ENCODE measurements around the gene FAM20C. TPM values are rescaled to one million over a fixed set of nuclear protein-coding genes. Genes with fewer than 3 reads are reported as not detected.

The FAM20C gene
- total RNA-seq, 1 donor from 2014 or later, result 42.9 TPM

GRCh38 chr7:151346-152050, 40.9 kb upstream of the FAM20C start:
- H3K36me3 ChIP-seq, result no peaks in the 10 kb centered on the region
- no peaks in the 10 kb centered on the region for H3K9me3 ChIP-seq
- DNase-seq (peak; percentile 46), ATAC-seq (no peak)
- peaks cover 18% of the 10 kb centered on the region for H3K4me1 ChIP-seq
- no peak overlapping the region for H3K4me3 ChIP-seq
- no peak overlapping the region for H3K27ac ChIP-seq
- H3K27me3 ChIP-seq (ENCODE audit: low read depth), result no peaks in the 10 kb centered on the region
- no peak for TF ChIP-seq CTCF (IDR thresholded peaks at IDR 0.05)
- intact Hi-C loops (cut with DNase I), result no loop called here

- intact Hi-C loops (cut with DNase I), result no loop called here
- H3K9me3 ChIP-seq, result no peaks in the 10 kb centered on the region
- no peak overlapping the region for H3K27ac ChIP-seq
- H3K27me3 ChIP-seq (ENCODE audit: low read depth), result no peaks in the 10 kb centered on the region
- TF ChIP-seq CTCF (IDR thresholded peaks at IDR 0.05), result no peak
- H3K4me1 ChIP-seq, result peaks cover 18% of the 10 kb centered on the region
- ATAC-seq (no peak), DNase-seq (peak; percentile 35)
- no peak overlapping the region for H3K4me3 ChIP-seq
- no peaks in the 10 kb centered on the region for H3K36me3 ChIP-seq
These were observed 39.5 kb upstream of the FAM20C start for GRCh38 chr7:152702-153391.

GRCh38 chr7:153604-154003, 38.8 kb upstream of the FAM20C start:
- TF ChIP-seq CTCF (IDR thresholded peaks at IDR 0.05), result no peak
- H3K4me1 ChIP-seq, result peaks cover 18% of the 10 kb centered on the region
- intact Hi-C loops (cut with DNase I), result no loop called here

GRCh38 chr7:154096-154799, 38.1 kb upstream of the FAM20C start:
- Histone ChIP-seq H3K4me3 (no peak overlapping the region), H3K27ac (no peak overlapping the region), H3K36me3 (no peaks in the 10 kb centered on the region), H3K27me3 (ENCODE audit: low read depth) (no peaks in the 10 kb centered on the region), H3K4me1 (peaks cover 18% of the 10 kb centered on the region), H3K9me3 (no peaks in the 10 kb centered on the region)
- TF ChIP-seq CTCF (IDR thresholded peaks at IDR 0.05), result no peak
- peak; percentile 45 for DNase-seq
- ATAC-seq, result no peak
- intact Hi-C loops (cut with DNase I), result no loop called here

More at GRCh38 chr7:153604-154003, 38.8 kb upstream of the FAM20C start:
- no peak for ATAC-seq
- DNase-seq, result peak; percentile 36
- H3K27me3 ChIP-seq (ENCODE audit: low read depth), result no peaks in the 10 kb centered on the region
- no peaks in the 10 kb centered on the region for H3K36me3 ChIP-seq
- no peak overlapping the region for H3K4me3 ChIP-seq
- no peak overlapping the region for H3K27ac ChIP-seq
- H3K9me3 ChIP-seq, result no peaks in the 10 kb centered on the region

GRCh38 chr7:155469-155900, 36.9 kb upstream of the FAM20C start:
- Histone ChIP-seq H3K27ac (no peak overlapping the region), H3K9me3 (no peaks in the 10 kb centered on the region), H3K4me1 (peaks cover 11% of the 10 kb centered on the region), H3K36me3 (no peaks in the 10 kb centered on the region), H3K27me3 (ENCODE audit: low read depth) (no peaks in the 10 kb centered on the region), H3K4me3 (no peak overlapping the region)
- intact Hi-C loops (cut with DNase I), result no loop called here
- no peak for DNase-seq
- ATAC-seq, result no peak
- no peak for TF ChIP-seq CTCF (IDR thresholded peaks at IDR 0.05)

Data from lower lobe of right lung (tissue), 2 donors.